NCI-H460 (cell line): ENCODE measurements around the gene ZNF618. TPM values are rescaled to one million over a fixed set of nuclear protein-coding genes. Genes with fewer than 3 reads are reported as not detected.

ENCODE experiments used
- DNase-seq: peaks from one replicate; pipeline ENCODE4 v3.0.0-alpha.2; 2016; ENCODE audit warnings: low read depth; ENCODE audit errors: extremely low read depth
- total RNA-seq: library from RNA; depleted of rRNA; stranded (reverse); fragments of >200 nt; shearing (Covaris generic); gene quantifications from 2 replicates; pipeline ENCODE4 v1.2.3, GENCODE V29; 2014

ZNF618 gene
- total RNA-seq, 1 experiment from 2014 or later, result 2.9 TPM

DNA sequence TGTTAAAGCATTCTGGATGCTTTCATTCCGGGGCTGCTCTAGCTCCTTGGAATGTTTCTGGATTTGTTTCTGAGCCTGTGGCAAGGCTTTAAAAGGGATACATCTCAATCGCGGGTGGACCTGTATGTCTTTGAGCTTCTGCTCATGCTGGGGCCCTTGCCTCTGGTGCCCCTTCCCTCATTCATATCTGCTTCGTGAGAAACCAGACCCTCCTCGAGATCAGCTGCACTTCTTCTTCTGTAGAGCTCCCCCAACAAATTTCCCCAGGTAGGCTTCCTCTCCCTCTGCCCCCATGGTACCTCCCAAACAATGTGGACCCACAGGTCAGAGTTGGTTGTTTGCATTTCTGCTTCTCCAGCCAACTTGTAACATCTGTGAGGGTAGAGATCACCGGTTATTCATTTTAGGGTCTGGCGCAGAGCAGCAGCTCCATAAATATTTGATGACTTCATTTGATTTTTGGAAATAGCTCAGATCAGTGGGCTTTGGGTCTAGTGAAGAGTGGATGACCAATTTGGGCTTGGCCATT, 6.6 kb downstream of the ZNF618 start:
- DNase-seq, result no peak

DNA sequence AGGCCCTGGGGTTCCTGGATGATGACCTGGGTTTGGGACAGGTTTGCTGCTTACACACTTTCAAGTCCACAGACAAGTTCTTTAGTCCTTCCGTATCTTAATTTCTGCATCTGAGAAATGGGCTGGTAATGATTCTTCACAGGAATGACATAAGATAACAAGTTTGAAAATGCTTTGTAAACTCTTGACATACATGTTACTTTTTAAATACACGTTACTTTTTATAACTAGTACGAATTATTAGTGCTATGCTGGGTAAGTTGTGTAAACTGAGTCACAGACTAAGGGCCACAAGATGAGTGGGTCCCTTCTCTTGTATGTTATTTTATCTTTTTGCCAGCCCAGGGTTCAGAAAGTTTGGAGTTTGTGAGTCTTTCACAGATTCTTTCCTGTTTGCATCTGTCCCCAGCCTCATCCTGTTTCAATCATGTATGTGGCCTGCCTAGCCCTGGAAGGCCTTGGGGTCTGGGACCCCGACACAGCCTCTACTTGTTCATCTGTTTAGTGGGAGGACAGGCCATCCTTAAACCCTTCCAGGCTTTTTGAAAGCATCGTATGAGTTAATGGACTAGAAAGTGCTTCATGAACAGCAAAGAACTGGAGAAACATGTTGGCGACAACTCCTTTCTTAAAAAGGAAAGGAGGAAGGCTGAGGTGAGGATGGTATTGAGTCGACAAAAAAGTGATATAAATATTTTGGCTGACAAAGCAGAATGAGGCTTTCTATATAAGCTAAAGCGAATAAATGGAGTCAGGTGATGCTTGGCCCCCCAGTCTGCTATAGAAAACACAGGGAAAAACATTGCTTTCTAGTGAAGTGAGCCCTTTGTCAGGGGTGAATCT, 9.3 kb downstream of the ZNF618 start:
- no peak for DNase-seq

DNA sequence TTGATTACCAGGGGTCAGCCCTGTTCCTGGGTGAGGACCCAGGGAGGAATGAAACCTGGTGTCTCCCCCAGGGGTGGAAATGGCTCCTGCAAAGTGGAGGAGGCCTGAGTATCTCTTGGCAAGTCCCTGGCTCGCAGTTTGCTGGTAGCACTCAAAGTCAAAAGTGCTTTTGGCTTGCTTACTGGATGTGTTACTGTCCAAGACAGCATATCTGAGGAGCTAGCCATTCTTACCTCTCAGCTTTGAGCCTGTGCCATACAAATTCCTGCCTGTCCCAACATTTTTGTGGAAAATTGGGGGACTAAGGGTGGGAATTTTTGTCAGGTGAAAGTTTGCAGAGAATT, 9.9 kb downstream of the ZNF618 start:
- DNase-seq, result no peak

DNA sequence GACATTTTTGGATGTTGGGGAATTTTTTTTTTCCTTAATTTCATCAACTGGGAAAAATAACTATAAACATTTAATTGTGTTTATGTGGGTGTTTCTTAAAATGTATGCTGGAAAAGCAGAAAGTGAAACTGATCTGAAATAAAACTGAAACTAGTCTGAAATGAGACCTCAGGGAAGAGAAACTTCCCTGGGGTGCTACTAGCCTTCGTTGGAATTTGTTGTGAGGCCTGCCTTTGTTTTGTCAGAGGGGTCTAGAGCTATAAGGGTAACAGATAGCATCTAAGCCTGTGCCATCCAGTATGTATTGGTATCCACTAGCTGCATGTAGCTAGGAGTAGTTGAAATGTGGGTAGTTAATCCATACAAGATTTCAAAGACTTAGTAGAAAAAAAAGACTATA, 10.4 kb downstream of the ZNF618 start:
- no peak for DNase-seq

DNA sequence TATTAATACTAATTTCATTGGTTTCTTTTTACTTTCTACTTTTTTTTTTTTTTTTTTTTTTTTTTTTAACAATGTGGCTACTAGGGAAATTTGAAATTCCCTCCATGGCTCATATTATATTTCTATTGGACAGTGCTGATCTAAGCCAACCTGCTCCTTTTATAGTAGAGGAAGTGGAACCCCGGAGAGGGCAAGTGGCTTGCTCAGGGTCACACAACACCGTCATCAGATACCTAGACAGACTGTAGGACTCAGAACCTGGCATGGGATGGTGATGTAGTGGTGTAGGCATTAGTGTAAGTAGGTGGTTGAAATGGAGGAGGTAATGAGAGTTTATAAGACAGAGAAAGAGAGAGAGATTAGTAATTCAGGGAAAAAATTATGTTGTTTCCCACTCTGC, 10.8 kb downstream of the ZNF618 start:
- no peak for DNase-seq

DNA sequence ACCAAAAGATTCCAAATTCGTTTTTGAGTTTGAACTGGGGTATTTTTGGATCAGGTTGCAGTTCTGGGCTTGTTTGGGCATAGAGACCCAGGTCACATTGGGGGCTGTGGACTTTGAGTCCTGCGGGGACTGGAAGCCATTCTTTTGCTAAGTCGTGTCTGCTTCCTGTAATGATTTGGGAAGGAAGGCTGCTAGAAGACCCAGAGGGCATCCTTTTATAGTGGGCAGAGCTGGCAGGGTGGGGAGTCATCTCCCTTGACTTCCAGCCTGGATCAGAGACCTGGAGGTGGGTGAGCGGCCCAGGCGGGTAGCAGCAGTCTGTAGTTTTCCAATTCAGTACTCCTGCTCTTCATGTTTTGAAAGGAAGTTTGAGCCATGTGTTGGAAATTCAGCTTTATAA, 11.3 kb downstream of the ZNF618 start:
- DNase-seq, result no peak

DNA sequence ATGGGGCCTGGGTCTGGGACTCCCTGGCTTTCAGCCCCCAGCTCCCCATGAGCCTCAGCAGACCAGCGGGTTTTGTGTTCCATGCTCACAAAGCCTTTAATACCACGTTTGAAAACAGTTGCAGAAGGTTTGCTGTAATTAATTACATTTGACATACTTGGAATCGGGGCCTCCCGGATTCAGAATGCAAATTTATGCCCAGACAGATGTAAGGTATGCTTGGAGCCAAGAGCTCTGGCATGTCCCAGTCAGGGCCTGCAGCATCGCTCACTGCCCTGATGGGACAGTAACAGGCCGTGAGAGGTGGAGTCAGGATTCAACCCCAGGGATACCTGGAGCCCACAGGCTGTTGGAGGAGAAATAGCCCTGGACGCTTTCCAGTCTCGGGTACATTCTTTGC, 12.2 kb downstream of the ZNF618 start:
- no peak for DNase-seq

DNA sequence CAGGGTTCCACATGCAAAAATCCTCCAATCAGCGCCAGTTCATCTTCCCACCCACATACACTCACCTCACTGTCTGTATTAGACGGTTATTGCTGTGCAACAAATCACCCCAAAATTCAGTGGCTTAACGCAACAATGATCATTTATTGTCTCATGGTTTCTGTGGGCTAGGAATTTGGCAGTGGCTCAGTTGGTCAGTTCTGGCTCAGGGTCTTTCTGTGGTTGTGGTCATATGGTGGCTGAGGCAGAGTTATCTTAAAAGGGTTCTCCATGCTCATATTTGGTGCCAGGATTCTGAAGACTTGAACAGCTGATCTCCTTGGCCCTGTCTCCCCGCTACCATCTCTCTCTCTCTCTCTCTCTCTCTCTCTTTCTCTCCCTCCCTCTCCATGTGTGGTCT, 12.9 kb downstream of the ZNF618 start:
- no peak for DNase-seq

DNA sequence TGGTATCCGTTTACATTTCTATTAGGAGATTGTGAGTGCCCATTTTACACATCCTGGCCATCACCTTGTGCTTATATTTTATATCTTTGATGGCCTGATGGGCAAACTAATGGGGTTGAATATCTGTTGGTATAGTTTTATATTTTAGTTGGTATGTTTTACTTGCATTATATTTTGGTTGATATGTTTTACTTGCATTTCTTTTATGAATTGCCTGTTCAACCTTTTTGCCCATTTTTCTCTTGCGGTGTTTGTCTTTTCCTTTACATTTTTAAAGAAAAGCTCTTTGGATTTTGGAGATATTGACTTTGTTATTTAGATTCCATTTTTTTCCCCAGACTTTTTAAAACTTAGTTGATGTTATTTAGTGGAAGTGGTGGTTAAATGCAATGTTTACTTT, 14.6 kb downstream of the ZNF618 start:
- DNase-seq, result no peak

DNA sequence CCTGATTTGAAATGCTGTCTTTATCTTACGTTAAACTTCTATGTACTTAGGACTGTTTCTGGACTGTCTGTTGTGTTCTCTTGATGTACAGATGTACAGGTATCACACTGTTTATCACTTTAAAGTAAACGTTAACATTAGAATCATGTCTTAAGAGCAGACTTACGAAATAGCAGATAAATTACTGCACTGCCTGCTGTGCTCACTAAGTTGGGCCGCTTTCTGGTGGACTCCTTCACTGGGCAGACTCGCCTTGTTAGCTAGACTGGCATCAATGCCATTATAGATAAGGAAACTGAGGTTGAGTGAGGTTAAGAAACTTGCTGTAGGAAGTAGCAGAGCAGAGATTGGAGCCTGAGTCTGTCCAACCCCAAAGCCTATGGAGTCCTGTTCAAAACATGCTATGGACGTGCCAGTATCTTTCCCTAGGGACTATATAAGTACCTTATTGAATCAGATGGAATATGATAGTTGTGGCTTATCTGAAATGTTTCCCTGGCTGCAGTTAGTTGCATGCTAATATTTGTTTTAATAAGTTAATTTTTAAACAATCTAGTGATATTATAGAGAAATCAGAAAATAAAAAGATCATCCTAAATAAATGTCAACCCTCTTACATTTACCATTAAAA, 16.9 kb downstream of the ZNF618 start:
- no peak for DNase-seq

DNA sequence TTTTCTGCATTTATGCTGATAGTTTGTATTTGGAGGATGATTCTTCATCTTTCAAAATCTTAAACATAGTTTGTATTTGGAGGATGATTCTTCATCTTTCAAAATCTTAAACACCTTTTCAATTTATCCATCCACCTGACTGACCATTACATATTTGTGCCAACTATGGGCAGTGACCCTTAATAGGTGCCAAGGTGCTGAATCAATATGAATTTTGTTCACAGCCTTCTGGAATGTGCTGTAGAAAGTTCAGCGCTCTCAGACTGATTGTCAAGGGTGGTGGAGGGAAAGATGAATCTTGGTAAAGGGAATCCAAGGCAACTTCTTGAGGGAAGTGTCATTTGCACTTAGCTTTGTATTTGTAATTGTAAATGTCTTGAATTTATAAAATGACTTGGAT, 18.1 kb downstream of the ZNF618 start:
- DNase-seq, result no peak

DNA sequence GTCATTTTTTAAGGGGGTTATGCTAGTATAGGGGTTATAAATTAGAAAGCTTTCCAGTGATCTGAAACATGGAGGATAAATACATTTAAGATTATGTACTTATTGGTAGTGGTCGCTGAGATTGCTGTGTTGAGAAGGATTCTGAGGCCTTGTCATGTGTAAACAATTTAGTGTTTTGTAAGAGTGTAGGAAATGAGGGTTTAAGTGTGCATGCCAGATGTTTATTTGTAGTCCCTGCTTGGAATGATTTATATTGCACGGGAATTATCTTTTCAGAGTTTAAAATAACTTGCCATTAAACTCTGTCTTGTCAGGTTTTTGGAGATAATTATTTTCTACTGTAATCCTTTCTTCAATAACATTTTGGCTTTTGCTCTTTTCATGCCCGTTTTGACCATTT, 19.4 kb downstream of the ZNF618 start:
- no peak for DNase-seq

DNA sequence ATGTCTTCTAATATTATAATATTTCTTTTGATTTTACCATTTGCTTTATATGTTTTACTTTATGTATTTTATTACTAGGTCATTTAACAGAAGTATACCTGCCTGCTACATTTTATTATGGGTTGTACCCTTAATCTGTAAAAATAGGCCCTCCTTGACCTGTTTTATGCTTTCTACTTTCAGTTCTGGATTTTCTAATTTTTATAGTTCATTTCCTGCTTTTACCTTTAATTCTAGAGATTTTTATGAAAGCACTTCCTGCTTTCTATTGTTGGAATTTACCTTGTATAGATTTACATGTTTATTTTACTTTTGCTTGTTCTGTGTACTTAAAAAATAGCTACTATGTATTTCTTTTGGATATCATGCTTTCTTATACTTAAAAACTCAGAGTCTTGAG, 20.6 kb downstream of the ZNF618 start:
- no peak for DNase-seq

DNA sequence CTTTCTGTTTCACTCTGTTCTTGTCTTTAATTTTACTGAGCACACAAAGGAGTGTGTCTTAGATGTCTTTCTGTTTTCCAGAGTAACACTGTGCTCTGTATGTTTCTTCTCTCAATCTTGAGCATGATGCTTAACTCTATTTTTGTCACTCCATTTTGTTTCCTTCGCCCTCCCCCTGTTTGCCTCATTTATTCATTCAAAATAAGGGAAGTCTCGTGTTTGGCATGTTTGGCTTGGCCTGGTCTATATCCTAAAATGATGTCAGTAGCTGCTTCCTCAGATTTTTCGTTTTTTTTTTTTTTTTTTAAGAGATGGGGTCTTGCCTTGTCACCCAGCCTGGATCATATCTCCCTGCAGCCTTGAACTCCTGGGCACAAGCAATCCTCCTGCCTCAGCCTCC, 22.0 kb downstream of the ZNF618 start:
- DNase-seq, result no peak

DNA sequence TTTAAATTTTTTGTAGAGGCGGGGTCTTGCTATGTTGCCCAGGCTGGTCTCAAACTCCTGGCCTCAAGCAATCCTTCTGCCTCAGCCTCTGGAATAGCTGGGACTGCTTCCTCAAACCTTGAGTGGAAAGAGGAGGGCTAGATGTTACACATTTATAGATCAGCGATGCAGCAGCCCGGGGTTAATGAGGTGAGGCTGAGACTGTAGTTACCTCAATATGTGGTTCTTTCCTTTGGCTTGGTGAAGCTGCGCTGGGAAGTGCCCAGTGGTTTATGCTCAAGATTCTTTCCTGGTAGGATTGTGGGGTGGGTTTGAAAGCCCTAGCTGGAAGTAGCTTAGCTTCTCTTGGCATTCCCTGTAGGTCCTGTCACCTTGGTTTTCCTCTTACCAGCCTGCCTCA, 22.5 kb downstream of the ZNF618 start:
- no peak for DNase-seq

DNA sequence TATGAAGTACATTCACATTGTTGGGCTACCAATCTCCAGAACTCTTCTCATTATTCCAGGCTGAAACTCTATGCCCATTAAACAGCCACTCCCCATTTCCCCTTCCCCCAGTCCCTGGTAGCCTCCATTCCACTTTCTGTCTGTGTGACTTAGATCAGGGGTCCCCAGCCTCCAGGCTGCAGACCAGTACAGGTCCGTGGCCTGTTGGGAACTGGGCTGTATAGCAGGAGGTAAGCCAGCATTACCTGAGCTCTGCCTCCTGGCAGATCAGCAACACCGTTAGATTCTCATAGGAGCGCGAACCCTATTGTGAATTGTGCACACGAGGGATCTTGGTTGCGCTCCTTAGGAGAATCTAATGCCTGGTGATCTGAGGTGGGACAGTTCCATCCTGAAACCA, 23.1 kb downstream of the ZNF618 start:
- no peak for DNase-seq

DNA sequence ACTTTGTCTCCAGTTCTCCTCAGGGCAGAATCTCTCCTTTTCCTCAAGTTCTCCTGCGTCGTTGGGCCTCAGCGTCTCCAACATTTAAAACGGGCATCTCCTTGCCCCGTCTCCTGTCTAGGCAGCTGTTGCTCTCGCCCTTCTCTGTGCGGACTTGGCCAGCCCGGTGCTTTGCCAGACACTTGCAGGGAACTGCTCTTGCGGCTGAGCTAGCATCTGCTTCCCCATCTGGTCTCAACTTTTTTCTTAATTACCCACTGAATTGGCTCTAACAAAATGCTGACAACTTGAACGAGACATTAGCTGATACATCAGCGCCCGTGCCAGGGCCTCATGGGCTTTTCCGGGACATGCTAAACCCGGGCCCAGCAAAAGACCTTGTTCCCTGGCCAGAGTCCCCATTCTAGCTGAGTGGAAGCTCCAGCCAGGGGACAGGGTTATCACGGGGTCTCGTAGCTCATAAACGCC, 25.1 kb downstream of the ZNF618 start:
- DNase-seq, result no peak

DNA sequence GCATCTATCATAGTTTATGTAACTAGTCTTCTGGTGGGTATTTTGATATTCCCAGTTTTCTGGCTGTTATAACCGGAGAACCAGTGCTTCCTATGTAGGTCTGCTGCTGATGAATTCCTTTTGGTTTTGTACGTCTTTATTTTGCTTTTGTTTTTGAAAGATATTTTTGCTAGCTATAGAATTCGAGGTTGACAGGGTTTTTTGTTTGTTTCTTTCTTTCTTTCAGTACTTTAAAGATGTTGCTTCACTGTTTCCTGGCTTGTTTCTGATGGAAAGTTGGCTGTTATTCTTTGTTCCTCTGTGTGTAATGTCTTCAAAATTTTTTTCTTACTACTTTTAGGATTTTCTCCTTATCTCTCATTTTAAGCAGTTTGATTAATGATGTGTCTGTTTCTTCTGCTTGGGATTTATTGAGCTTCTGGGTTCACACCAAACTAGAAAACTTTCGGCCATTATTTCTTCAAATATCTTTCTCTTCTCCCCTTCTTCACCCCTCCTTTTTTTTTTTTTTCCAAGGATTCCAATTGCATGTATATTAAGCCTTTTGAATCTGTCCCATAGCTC, 27.5 kb downstream of the ZNF618 start:
- no peak for DNase-seq

DNA sequence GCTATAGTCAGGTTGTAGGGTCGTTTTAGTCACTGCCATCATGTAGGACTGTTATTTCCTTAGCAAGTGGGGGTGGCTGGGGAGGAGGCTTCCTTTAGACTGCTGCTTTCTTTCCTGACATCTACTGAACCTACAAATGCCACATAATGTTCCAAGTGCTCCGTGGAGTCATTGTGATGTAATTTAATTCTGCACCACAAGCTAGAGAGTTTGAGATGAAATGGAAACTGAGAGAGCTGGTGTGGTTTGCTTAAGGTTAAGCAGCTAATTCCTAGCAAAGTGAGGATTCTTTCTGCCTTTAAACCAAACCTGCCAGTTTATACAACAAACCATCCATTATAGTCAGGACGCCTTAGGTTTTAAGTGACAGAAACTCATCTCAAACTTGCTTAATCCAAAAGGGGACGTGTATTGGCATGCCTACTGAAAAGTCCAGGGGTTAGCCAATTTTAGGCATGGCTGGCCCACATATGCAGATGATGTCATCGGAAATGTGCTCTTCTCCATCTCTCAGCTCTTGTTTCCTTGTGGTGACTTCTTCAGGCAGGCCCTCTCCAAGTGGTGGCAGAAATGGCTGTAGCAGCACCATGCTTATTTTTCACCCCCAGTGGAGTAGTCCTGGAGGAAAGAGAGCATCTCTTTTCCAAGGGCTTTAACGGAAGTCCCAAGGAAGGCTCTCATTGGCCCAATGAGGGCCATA, 30.5 kb downstream of the ZNF618 start:
- DNase-seq, result no peak

DNA sequence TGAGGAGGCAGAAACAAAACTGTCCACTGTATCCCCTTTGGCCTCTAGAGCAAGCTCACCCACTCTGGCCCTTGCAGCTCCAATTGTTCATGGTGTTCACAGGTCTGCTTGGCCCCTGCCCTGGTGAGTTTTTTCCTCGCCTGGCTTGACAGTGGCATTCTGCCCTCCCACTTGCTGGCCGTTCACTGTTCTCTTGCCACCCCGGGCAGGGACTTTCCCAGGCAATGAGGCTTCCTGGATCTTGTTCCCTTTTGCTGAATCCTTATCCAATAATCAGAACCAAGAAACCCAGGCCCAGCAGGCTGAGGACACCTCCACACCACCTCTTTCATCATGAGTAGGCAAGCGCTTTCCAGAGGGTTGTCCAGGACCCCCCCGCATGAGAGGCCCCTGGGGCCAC, 31.2 kb downstream of the ZNF618 start:
- no peak for DNase-seq

DNA sequence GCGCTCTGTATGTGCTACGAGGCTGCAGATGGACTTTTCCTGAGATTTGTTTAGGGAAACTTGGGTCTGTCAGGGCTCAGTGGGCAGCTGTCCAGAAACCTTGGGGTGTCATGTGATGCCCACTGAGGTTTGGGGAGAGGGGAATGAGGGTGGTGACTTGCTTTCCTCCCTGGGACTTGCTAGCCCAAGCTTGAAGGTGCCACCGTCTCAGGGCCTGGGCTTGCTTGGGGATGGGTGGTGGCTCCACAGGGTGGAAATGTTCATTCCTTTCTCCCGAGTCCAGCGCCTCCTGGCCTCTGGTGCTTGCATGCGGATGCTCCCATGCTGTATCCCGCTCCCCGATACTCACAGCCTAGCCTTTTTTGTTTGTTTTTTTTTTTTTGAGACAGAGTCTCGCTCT, 33.3 kb downstream of the ZNF618 start:
- no peak for DNase-seq
